ACC112 (cell line): ENCODE results near the gene RPL22L1.

Experiments used
- H2AFZ ChIP-seq: fragments of 200-600 bp; sonication (generic); one replicate; pipeline ENCODE4 v1.6.0; 2017; ENCODE audit warnings: antibody characterized with exemption, low read length; ENCODE audit not compliant: unreplicated experiment
- H3K27ac ChIP-seq: fragments of 200-600 bp; sonication (generic); 2 replicates; pipeline ENCODE4 v1.5.1; 2014; ENCODE audit warnings: low read depth, mild to moderate bottlenecking, antibody characterized with exemption, low read length, moderate library complexity
- H3K27me3 ChIP-seq: fragments of 200-600 bp; sonication (generic); 2 replicates; pipeline ENCODE4 v1.6.1; 2014; ENCODE audit warnings: mild to moderate bottlenecking, antibody characterized with exemption, low read length, moderate library complexity, mixed read lengths; ENCODE audit not compliant: insufficient read depth
- H3K36me3 ChIP-seq: fragments of 200-600 bp; sonication (generic); 2 replicates; pipeline ENCODE4 v1.6.1; 2016; ENCODE audit warnings: mild to moderate bottlenecking, antibody characterized with exemption, low read length, moderate library complexity, mixed read lengths; ENCODE audit not compliant: insufficient read depth
- H3K4me1 ChIP-seq: fragments of 200-600 bp; sonication (generic); one replicate; pipeline ENCODE4 v1.6.1; 2016; ENCODE audit warnings: low read length, mixed read lengths; ENCODE audit not compliant: insufficient read depth, unreplicated experiment, control insufficient read depth
- H3K4me3 ChIP-seq: fragments of 200-600 bp; sonication (generic); 2 replicates; pipeline ENCODE4 v1.5.1; 2014; ENCODE audit warnings: mild to moderate bottlenecking, low read depth, low read length
- H3K79me2 ChIP-seq: fragments of 200-600 bp; sonication (generic); one replicate; pipeline ENCODE4 v1.6.0; 2016; ENCODE audit warnings: low read length; ENCODE audit not compliant: control insufficient read depth, unreplicated experiment, insufficient read depth

The RPL22L1 gene

GRCh38 chr3:170869645-170870593 lies at the start of gene RPL22L1:
TSS of gene RPL22L1 (minus strand) at chr3:170870195. CDS start at chr3:170870167, 28 bp downstream.
- Histone ChIP-seq H3K4me3 (peak within 1 kb of the TSS; percentile 94), H3K36me3 (peaks cover 29% of the 10 kb centered on the region), H3K4me1 (peaks cover 14% of the 10 kb centered on the region), H3K79me2 (peaks cover 34% of the 10 kb centered on the region), H3K27ac (peak within 1 kb of the TSS; percentile 83), H3K27me3 (no peaks in the 10 kb centered on the region), H2AFZ (peak within 1 kb of the TSS; percentile 71)

GRCh38 chr3:170918715-170919114 lies 48.7 kb upstream of the RPL22L1 start:
- Histone ChIP-seq H3K27ac (no peak overlapping the region), H2AFZ (no peak overlapping the region), H3K4me1 (no peaks in the 10 kb centered on the region), H3K36me3 (no peaks in the 10 kb centered on the region), H3K27me3 (peaks cover 14% of the 10 kb centered on the region; the same call in 1 of the 2 replicates), H3K4me3 (no peak overlapping the region), H3K79me2 (no peaks in the 10 kb centered on the region)

GRCh38 chr3:170914690-170915089 lies 44.7 kb upstream of the RPL22L1 start:
- Histone ChIP-seq H2AFZ (no peak overlapping the region), H3K4me1 (peaks cover 4% of the 10 kb centered on the region), H3K79me2 (no peaks in the 10 kb centered on the region), H3K27ac (no peak overlapping the region), H3K4me3 (no peak overlapping the region), H3K27me3 (no peaks in the 10 kb centered on the region), H3K36me3 (no peaks in the 10 kb centered on the region)

DNA sequence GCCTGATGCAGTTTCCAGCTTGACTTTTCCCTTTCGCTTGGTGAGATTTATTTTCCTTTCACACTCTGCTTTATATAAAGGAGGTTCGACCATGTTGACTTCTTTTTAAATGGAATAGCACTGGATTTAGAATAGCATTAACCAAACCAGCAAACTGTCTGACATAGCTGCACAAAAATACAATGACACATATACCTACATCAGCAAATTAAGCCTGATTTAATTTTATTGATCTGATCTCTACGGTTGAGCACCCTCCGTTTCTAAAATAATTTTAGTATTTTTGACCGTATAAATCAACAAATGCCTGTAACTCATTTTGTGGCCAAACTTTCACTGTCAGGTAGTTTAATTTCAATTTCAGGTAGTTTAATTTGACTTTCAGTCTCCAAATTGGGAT lies 44.2 kb upstream of the RPL22L1 start:
- H3K4me3 ChIP-seq, result no peak overlapping the region
- no peaks in the 10 kb centered on the region for H3K27me3 ChIP-seq
- no peaks in the 10 kb centered on the region for H3K79me2 ChIP-seq
- no peaks in the 10 kb centered on the region for H3K36me3 ChIP-seq
- peaks cover 7% of the 10 kb centered on the region for H3K4me1 ChIP-seq
- no peak overlapping the region for H2AFZ ChIP-seq
- no peak overlapping the region for H3K27ac ChIP-seq

GRCh38 chr3:170911051-170911450 lies 41.1 kb upstream of the RPL22L1 start:
- Histone ChIP-seq H3K4me1 (peaks cover 26% of the 10 kb centered on the region), H3K27ac (no peak overlapping the region), H3K79me2 (peaks cover 18% of the 10 kb centered on the region), H3K4me3 (no peak overlapping the region), H3K27me3 (no peaks in the 10 kb centered on the region), H3K36me3 (no peaks in the 10 kb centered on the region), H2AFZ (no peak overlapping the region)

DNA sequence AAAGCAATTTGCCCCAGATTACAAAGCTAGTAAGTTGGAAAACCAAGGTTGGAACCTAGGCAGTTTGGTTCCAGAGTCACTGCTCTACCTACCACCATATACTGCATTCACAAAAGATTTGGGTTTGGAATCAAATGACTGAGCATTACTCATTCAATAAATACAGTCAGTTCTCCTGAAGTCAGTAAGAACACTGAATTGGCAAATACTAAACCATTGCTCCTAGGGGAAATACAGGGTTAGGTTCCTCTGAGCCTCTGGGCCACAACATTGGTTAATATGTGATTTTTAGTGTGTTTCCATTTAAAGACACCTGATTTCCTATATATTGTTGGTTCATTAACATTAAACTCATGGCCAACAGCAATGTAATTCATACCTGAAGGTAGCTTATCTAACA lies 40.5 kb upstream of the RPL22L1 start:
- Histone ChIP-seq H3K27me3 (no peaks in the 10 kb centered on the region), H3K36me3 (no peaks in the 10 kb centered on the region), H3K4me1 (peaks cover 31% of the 10 kb centered on the region), H3K4me3 (no peak overlapping the region), H2AFZ (no peak overlapping the region), H3K79me2 (peaks cover 23% of the 10 kb centered on the region), H3K27ac (peak overlapping the region; percentile 88; the same call in 1 of the 2 replicates)

GRCh38 chr3:170909129-170909903 lies 39.3 kb upstream of the RPL22L1 start:
- H3K27me3 ChIP-seq, result no peaks in the 10 kb centered on the region
- H3K4me3 ChIP-seq, result peak overlapping the region; percentile 91
- peaks cover 30% of the 10 kb centered on the region for H3K79me2 ChIP-seq
- H3K27ac ChIP-seq, result peak overlapping the region; percentile 88
- peak overlapping the region; percentile 37 for H2AFZ ChIP-seq
- H3K4me1 ChIP-seq, result peaks cover 33% of the 10 kb centered on the region
- H3K36me3 ChIP-seq, result peaks cover 6% of the 10 kb centered on the region

GRCh38 chr3:170908235-170909116 lies 38.5 kb upstream of the RPL22L1 start, which contains the start of gene EIF5A2:
TSS of gene EIF5A2 (minus strand) at chr3:170908637. CDS start at chr3:170907806, 831 bp downstream.
- peak within 1 kb of the TSS; percentile 87 for H2AFZ ChIP-seq
- peak within 1 kb of the TSS; percentile 88 for H3K27ac ChIP-seq
- H3K27me3 ChIP-seq, result no peaks in the 10 kb centered on the region
- peaks cover 30% of the 10 kb centered on the region for H3K79me2 ChIP-seq
- peak within 1 kb of the TSS; percentile 91 for H3K4me3 ChIP-seq
- H3K4me1 ChIP-seq, result peaks cover 33% of the 10 kb centered on the region
- peaks cover 8% of the 10 kb centered on the region for H3K36me3 ChIP-seq

DNA sequence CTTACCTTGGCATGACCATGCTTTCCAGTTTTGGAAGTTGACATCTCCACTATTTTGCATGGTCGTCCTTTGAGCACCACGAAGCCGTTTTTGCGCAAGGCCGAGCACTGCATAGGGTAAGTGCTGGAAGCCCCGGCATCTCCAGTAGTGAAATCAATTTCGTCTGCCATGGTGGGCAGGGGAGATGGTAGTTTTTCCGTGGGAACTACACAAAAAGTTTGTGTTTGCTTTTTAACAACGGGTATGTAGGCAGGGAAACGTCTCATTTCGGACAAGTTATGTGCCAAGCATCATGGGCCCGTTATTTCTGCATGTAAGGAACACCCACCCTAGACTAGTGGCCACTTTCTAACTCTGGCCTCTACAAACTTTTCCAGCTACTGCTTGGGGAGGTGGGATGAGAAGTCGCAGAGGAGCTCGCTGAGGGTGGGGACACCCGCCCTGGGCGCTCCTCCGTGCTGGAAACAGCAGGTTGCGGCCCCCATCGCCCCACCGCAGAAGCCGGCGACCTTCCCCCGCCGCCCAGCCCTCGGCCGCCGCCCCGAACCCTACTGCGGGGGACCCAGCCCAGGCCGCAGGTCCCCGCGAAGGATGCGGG lies 37.7 kb upstream of the RPL22L1 start:
- Histone ChIP-seq H3K4me1 (peaks cover 33% of the 10 kb centered on the region), H3K36me3 (peaks cover 8% of the 10 kb centered on the region), H3K27me3 (no peaks in the 10 kb centered on the region), H3K79me2 (peaks cover 30% of the 10 kb centered on the region), H3K27ac (peak overlapping the region; percentile 62; the same call in 1 of the 2 replicates), H2AFZ (peak overlapping the region; percentile 87), H3K4me3 (peak overlapping the region; percentile 91)
